ENCODE results near the gene LRRC31.
A peak's percentile ranks its signal among the peaks of the same experiment; 100 is the strongest.

LRRC31 gene

DNA sequence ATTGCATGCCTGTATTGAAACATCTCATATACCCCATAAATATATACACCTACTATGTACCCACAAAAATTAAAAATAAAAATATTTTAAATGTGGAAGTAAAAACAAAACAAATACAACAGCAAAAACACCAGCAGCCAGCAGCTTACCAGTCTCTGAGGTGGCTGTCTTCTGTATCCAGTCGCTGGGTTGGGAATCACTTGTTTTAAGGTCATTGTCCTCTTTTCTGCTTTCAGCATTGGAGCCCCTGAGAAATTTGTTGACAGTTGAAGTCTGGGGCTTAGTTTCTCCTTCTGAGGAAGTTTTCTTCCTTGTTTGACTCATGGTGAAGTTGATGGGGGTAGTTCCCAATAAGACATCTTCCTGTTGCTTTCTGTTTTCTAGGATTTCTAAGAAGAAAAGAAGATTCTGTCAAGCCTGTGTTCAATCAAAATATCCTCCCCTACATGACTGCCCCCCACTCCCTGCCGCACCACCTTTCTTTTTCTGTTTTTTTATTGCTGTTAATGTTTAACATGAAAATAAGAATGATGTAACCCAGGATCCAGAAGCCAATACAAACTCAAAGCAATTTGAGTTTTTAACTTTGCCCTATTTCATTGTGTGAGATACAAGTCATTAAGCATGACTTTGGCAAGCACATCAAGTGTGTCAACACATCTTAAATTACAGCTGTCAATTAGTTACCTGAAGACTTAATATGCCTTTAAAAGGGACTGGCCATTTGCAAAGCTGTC lies at the start of gene LRRC31:
TSS of gene LRRC31 (minus strand) at position 452 of the 737 bp plus-strand sequence. CDS start at position 324, 128 bp downstream.
- no peak for DNase-seq (ENCODE audit: low read depth)

DNA sequence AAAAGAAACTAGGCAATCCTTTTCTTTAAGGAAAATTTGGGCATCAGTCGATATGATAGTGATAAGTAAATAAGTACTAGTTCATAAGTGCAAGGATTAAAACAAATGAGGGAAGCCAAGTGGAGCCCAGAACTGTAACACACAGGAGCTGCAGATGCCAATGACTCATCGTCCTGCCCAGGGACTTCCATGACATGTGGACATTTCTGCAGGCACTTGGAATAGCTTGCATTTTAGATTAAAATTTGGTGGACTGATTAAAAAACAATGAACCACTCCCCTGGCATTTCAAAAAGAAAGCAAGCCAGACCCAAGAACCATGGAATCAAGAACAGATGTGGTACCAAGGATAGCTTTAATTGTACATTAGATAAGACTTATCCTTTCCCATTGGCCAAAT lies 44.6 kb upstream of the LRRC31 start:
- no peak for DNase-seq (ENCODE audit: low read depth)

DNA sequence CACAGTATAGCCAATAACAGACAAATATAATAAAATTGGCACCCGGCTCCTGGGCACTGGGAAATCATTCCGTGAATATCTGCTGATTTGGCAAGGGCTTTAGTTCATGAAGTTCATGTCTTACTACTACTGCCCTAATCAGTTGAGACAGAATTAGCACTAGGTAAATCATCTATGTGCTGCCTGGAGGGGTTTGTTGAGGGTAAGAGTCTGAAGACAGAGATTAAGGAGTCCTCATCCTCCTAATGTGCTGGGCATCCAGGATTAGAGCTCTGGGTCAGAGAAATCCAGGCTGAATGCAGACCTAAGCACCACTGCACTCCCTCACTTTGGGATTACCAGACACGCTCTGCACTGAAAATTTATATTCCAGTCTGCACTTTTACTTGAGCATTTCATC lies 43.6 kb upstream of the LRRC31 start:
- no peak for DNase-seq (ENCODE audit: low read depth)

DNA sequence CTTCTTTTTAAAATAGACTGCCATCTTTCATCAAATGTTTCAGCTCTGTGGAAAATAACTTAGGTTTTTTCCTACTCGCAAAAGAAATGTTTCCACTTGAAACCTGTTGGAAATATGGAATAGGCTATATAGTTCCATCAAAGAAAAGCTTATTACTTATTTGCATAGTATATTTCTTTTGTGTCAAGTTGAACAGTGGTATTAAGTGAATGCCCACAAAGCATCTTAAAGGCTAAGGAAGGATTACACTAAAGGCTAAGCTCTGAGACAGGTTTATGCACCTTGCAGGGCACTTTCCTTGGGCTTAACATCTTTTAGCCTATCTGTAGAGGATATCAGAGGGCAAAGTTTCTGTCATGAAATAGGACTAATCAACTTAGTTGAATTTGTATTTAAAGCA lies 41.5 kb upstream of the LRRC31 start, which contains the start of gene SAMD7:
TSS of gene SAMD7 (plus strand) at position 301 of the 400 bp plus-strand sequence. CDS start 7,927 bp downstream, outside the sequence.
- DNase-seq (ENCODE audit: low read depth) = no peak

DNA sequence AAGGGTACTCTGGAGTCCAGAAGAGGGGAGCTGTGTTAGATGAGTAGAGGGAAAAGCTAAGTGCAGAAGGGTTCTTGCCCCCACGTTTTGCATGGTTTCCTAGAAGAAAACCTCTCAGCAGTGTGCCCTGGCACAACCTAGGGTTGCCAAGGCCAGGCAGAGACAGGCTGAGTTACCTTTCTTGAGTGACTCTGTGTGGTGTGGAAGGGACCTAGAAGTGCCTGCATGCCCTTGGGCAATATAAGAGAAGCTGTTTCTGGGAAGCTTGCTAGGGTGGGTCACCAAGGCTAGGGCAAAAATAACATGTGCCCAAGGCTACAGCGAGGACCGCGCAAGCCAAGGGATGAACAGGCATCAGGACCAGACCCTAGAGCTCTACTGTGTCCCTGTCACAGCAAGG lies 38.2 kb upstream of the LRRC31 start:
- DNase-seq (ENCODE audit: low read depth) = no peak

DNA sequence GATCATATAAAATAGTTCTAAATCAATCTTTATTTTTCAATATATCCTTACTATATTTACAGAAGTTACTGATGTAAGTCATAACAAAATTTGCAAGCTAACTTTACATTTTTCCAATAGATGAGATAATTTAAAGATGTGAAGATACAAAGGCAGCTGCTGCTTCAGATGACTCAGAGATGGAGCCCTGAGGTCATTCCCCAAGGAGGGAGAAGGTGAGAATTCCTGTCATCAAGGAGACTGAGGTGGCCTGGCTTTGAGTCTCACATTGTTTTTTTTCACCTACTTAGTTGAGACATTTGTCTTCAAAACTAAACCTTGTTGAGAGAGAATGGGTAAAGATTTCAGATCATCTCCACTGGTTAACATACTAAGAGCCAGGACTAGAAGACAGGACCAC lies 37.7 kb upstream of the LRRC31 start:
- DNase-seq (ENCODE audit: low read depth) = no peak

DNA sequence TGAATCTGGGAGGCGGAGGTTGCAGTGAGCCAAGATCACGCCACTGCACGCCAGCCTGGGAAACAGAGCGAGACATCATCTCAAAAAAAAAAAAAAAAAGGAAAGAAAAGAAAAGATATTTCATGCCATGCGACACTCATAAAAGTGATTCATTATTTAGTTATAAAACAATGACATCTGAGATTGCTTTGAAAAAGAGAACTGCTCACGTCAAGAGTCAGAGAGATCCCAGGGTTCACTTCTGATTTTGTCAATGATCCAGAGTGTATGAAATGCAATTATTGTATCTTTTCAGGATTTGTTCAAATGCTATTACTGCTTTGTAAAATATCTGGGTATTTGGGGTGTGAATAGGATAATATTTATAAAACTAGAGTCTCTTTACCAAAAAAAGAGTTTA lies 35.7 kb upstream of the LRRC31 start:
- DNase-seq (ENCODE audit: low read depth) = no peak

DNA sequence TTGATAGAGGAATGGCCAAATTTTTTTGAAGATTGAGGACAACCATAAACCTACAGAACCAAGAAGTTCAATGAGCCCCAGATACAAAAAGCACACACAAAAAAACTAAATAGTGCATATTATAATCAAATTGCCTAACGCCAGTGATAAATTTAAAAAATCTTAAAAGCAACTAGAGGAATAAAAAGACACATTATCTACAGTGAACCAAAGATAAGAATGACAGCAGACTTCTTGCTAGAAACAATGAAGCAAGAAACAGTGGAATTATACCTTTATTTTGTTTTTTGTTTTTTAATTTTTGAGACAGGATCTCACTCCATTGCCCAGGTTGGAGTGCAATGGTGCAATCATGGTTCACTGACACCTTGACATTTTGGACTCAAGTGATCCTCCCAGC lies 31.7 kb upstream of the LRRC31 start:
- DNase-seq (ENCODE audit: low read depth) = no peak

DNA sequence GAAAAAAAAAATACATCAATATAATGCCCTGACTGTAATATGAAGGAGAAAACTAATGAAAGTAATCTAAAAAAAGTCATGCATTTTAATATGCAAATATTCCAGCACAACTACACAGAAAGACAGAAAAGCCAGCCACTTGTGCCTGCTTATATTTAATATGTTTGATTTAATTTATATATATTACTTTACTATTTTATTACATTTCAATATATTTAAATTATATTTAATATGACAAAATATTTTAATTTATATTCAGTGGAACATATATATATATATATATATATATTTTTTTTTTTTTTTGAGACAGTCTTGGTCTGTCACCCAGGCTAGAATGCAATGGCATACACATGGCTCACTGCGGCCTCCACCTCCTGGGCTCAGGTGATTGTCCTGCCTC lies 27.5 kb upstream of the LRRC31 start:
- no peak for DNase-seq (ENCODE audit: low read depth)

DNA sequence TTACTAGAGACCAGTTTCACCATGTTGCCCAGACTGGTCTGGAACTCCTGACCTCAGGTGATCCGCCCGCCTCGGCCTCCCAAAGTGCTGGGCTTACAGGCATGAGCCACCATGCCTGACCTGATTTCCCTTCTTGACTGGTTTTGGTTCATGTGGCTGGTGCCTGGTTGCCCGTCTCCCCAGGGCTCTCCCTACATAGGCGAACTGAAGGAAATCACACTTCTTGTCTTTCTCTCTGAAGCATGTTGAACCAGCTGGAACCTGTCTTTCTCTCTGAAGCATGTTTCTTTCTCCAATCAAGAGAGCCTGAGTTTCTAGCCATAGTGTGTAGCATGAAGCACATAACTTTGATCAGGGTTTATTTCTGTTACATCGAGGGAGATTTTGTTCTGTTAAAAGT lies 25.3 kb upstream of the LRRC31 start:
- no peak for DNase-seq (ENCODE audit: low read depth)

DNA sequence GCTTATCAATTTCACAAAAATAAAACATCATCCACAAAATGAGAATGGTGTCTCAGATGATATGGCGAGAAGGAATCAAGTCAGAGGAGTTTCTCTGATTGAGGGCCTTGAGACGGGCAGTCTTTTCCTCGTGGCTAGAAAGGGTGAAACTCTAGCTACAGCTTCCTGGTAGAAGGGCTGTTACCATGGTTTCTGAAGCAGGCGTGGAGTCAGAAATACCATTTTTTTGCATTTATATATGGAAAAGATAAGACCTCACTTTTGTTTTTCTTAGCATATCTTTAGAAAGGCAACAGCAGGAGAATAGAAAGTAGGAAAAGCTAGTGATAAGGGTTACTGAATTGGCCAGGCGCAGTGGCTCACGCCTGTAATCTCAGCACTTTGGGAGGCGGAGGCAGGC lies 24.4 kb upstream of the LRRC31 start:
- no peak for DNase-seq (ENCODE audit: low read depth)

DNA sequence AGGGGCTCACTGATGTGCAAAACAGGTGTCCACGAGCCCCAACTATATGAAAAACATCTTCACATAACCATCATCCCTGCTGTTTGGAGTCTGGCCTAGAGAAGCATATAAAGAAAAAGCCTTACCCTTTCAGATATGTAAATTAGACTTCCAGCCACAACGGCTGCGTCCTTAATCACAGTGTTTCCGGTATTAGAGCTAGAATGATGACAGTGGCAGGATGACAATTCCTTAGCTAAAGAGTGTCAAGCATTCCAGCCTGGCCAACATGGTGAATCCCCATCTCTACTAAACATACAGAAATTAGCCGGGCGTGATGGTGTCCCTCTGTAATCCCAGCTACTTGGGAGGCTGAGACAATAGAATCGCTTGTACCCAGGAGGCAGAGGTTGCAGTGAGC lies 22.2 kb upstream of the LRRC31 start:
- DNase-seq (ENCODE audit: low read depth) = no peak

DNA sequence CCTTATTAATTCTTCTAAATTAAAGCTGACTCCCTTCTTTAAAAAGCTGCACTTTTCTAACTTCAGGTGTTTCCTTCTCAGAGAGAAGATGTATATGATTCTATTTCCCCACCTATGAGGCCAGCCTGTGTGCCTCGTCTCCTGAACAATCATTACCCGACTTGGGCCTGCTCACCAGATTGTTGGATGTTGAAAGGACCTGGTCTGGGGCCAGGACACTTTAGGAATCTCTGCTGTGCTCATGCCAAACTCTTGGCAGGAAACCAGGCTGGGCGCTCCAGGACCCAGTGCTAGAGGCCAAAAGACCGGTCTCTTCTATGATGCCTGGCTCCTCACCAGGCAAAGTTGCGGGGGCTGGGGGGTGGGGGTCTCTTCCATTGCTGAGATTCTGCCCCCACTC lies 16.9 kb upstream of the LRRC31 start:
- DNase-seq (ENCODE audit: low read depth) = no peak

DNA sequence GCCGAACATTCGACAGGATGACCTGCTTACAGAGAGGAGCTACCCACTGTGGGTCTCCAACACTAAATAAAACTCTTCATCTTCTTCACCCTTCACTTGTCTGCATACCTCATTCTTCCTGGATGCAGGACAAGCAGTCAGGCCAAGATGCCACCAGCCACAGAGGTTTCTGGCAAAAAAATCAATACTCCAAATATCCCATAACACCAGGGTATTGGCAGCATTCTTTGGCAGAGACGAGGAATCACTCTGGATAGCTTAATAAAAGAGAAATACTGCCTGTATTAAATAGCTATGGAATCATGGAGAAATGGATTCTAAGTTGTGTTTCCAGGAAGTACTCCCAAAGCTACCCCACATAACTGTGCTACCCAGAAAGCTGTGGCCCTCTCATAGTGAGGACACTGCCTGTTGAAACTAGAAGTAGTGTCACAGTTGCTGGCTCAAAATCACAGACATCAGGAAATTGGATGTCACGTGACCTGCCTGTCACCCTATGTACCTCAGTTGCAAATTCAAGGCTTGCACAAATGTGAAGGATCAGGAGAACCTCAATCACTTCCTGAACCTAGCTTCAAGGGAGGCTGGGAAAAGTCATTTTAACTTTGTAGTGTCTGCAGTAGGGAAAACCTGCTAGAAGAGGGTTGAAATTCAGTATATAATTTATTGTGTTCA lies 11.0 kb upstream of the LRRC31 start:
- no peak for DNase-seq (ENCODE audit: low read depth)

DNA sequence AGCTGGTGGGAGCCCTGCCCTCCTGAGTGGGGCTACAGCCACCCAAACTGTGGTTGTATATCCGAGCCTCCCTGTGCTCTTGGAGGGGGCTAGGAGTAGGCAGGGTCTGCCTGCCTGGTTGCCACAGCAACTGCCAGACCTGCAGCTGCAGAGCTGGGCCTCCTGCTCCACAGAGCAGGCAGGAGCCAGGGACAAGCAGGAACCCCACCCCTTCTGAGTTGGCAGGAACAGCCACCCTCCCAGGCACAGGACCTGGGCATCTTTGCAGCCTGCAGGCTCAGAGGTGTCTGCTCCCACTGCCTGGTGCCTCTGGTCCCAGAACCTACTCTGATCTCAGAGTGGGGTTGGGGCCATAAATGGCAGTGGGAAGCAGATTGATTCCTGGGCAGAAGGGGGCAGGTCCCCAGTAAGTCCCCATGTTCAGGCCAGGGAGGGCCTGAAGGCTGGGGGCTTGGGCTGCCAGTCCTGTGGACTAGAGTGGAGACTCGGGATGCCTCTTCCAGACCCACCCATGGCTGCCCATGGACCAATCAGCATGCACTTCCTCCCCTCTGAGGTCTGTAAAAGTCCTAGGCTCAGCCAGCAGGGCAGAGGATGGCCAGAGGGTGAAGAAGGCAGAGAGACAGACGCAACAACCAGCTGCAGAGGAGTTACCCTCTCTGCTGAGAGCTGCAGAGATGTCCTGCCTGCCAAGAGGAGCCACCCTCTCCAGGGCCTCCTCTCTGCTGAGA lies 10.3 kb upstream of the LRRC31 start:
- DNase-seq (ENCODE audit: low read depth) = no peak

DNA sequence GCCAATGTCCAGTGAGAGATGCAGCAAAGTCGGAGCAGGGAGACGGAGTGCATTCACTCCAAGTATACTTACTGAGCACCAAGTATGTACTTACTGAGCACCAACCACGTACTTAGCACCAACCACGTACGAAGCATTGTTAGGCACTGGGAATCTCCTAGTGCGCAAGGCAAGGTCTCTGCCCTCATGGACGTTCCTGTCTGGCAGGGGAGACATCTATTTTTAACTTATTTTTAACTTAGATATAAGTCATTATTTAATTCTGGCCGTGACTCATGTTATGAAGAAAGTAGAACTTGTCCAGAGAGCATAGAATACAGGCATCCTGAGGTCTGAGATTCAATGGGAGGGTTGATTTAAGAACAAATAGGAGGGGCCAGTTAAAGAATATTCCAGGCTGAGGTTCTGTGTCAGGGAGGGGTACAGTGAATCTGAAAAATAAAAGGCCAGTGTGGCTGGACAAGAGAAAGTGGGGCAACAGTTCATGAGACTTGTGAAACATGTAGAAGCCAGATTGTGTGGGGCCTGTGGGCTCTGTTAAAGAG lies 9.3 kb upstream of the LRRC31 start:
- DNase-seq (ENCODE audit: low read depth) = no peak

DNA sequence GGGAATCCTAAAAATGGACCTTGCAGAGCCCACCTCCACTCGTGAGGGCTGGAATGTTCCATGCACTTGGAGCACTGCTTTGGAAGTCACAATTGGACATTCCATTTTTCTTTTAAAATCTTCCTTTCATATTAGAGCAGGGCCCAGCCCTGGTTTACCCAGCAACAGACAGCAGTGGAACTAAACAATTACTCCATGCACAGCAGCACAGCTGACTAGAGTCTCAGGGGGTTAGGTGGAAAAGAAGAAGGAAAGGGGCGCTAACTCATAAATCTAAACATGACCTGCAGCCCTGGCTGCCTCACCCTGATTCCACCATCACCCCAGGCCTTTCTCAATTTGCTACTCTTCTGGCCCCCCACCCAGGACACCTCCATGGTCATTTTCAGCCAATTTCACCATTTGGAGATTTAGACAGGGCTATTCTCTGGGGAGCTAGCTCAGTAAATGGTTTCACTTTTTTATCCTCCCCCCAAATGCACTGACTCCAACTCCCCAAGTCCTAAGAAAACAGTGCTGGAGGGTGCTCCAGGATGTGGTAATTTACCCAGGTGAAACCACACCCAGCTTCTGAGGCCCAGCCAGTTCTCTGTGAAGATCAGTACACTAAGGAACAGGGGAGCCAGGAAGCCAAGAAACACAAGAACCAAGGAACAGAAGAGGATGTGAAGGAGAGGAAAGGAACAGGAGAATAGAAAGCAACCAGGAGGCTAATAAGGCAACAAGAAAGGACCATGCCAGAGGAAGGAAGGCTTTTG lies 1.6 kb upstream of the LRRC31 start:
- DNase-seq (ENCODE audit: low read depth) = no peak

DNA sequence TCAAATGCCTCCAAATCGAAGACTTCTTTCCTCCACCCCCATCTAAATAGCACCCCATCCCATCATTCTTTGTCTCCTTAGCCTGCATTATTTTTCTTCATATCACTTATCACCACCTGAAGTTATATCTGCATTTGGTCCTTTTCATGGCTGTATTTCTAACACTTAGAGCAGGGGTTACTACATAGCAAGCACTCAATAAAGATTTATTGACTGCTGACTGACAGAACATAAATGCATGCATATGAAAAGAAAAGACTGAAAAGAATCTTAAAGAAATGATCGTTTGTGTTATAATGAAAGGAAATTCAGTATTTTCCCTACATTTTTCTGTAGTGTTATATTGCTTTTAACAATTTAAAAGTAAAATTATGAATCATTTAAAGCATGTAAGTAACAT lies 1.4 kb downstream of the LRRC31 start:
- DNase-seq (ENCODE audit: low read depth) = no peak

DNA sequence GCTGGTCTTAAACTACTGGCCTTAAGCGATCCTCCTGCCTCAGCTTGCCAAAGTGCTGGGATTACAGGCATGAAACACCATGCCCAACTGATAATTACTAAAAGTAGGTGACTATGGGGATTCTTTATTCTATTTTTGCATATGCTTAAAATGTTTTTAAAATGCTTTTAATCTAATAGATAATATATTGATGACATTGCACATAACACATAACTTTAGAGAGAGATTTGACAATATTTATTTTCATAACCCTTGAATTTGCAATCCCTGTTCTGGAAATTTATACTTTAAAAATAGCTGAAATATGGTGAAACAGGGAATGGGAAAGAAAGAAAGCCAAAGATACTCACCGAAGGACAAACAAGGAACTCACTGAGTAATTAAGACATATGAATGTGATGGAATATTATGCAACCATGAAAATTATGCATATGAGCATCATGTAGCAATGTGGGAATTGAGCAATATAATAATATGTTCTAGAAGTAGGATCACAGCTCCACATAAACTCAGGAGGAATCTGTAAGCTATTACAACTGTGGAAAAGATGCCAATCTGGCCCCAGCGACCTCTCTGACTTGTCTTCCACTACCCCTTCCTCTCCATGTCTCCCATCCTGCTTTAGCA lies 2.0 kb downstream of the LRRC31 start:
- DNase-seq (ENCODE audit: low read depth) = no peak

DNA sequence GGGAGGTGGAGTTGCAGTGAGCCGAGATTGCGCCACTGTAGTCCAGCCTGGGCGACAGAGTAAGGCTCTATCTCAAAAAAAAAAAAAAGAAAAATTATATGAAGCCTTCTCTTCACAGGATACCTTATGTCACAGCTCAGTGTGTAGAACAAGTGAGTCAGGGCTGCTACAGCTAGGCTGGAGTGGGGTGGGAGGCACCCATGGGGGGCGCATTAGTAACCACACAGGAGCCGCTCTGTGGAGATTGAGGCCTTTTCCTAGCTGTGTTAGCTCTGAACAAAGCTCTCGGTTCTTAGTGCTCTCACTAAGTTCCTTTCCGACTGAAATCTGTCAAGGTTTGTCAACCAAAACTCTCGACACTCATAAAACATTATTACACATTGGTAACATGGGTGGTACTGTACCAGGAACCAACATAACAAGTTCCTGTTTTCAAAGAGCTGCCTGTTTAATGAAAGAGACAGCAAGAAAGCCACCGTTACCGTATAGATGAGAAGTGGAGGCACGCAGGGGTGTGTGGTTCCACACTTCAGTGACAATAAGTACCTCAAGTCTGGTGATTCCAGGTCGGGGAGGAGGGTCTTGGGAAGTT lies 4.5 kb downstream of the LRRC31 start:
- DNase-seq (ENCODE audit: low read depth) = peak; percentile 4

DNA sequence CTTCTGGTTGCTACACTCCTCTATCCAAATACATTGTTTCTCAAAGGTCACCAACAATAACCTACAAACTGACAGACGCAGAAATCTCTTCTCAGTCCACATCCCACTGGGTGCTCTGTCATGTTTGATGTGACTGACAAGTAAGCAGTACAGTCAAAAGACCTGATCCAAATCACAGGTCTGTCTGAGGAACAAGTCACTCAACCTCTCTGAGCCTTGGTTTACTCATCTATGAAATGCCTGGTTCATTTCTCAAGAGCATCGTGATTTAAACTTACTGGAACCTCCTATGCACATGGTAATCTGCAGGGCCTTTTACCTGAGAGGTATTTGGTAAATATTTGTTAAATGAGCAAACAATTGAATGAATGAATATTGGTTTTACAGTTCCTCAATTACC lies 5.5 kb downstream of the LRRC31 start:
- DNase-seq (ENCODE audit: low read depth) = no peak

All from stimulated activated CD8-positive, alpha-beta memory T cell treated with anti-CD3 and anti-CD28 coated beads, Interleukin-7, amount 100 ng/mL, for 24 hours (primary cell).